G401 (cell line): Measurements from ENCODE around the gene TCF4. TPM values are rescaled to one million over a fixed set of nuclear protein-coding genes. Genes with fewer than 3 reads are reported as not detected.

ENCODE experiments used
- DNase-seq: peaks from one replicate; pipeline ENCODE4 v3.0.0-alpha.2; 2015; ENCODE audit warnings: low spot score
- in situ Hi-C: cut with HindIII; loops from 2 replicates; pipeline ENCODE4 v1.10.0; 2016; ENCODE audit warnings: low sequenced_read_pairs, mixed read lengths
- total RNA-seq: library from RNA; depleted of rRNA; stranded (reverse); fragments of >200 nt; shearing (Covaris generic); gene quantifications from 2 replicates; pipeline ENCODE4 v1.2.3, GENCODE V29; 2014

TCF4 gene
- total RNA-seq, 1 experiment from 2014 or later: 6.8 TPM

DNA sequence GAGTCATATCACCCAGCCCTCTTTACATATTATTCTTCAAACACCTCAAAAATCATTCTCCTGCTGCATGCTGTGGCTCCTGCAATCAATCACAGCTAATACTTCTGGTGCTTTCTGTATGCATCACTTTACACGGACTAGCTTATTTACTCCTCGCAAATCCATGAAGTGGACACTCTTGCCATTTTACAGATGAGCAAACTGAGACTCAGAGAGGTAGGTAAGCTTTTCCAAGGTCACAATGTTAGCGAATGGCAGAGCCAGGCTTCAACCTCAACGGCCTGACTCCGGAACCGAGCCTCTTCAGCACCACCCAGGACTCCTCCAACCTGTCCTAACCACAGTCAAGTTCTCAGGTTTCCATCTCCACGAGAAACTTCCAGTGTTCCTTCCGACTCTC is 36.8 kb downstream of the TCF4 start:
- in situ Hi-C loops: no loop called here
- no peak for DNase-seq

DNA sequence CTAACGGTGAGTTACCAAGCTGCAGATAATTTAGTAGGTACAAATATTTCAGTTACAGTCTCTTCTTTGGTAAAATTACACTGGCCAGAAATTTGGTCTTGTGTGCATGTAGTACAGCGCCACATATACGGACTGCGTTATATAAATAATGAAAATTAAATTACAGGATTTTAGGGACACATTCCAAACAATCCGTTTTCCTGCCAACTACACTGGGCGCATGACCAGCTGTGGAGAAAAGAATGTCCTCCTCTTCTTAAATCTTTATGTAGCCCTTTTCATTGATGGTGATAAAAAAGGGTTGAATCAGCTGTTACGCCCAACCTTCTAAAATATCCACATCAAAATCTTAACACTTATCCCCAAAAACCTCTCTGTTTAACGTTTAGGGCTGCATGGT is 37.5 kb downstream of the TCF4 start:
- no peak for DNase-seq
- in situ Hi-C loops: no loop called here

DNA sequence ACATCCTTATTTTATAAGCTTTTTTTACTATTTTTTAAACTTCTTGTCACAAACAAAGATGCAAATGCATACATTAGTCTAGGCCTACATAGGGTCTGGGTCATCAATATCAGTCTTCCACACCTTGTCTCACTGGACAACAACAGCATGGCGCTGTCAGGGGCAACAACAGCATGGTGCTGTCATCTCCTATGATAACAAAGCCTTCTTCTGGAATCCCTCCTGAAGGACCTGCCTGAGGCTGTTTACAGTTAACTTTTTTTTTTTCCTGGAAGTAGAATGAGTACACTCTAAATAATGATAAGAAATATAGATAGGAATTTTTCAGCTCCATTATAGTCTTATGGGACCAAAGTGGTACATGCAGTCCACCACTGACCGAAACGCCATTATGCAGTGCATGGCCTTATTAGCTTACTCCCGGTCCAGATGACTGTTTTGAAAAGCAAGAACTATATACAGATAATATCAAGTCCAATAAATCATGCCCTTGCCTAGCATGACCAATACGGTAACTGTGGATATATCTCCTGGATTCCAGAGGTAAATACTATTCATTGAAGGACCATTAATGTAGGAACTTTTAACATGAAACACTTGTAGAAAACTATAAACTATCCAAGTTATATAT is 38.4 kb downstream of the TCF4 start:
- DNase-seq: no peak
- in situ Hi-C loops: no loop called here

GRCh38 chr18:55547705-55548056 is 40.3 kb downstream of the TCF4 start:
- DNase-seq: no peak
- in situ Hi-C loops: no loop called here

GRCh38 chr18:55546851-55547704 is 40.9 kb downstream of the TCF4 start:
- DNase-seq: no peak
- in situ Hi-C loops: no loop called here

DNA sequence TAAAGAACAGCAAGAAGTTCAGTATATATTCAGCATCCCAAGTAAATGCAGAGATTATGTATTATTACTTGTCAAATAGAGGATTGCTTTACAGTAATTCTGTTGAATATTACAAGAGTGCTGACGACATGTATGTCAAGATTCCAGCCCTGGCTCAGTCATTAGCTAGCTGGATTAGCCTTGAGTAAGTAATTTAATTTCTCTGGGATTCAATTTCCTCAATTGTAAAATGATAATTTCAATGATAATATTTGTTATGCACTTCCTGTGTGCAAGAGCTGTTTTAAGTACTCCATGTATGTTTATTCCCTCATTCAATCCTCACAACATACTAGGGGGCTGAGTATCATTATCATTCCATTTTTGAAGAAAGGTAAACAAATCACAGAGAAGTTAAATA is 44.0 kb downstream of the TCF4 start:
- no peak for DNase-seq
- in situ Hi-C loops: no loop called here

DNA sequence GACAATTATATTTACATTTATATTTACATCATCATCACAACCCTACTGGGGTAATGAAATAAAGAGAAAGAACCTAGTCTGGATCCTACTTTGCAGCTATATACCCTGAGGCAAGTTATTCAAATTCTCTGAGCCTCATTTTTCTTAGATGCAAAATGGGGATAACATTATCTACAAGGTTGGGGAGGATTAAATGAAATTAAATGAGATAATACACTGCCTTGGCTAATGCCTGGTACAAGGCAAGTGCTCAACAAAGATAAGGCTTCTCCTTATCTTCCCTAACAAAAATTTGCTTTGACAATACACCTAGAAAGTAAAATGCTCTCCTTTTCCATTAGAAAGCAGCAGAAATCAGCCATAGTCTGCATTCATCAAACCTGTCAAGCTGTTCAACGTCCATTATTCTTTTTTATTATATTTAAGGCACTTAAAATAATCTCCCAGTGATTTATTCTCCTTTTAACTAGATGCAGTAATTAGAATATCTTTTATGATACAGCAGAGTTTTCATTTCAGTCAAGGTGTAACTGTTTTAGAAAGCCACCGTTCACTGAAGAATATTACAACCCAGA is 44.8 kb downstream of the TCF4 start:
- in situ Hi-C loops: no loop called here
- DNase-seq: no peak

GRCh38 chr18:55541571-55541970 is 46.4 kb downstream of the TCF4 start:
- DNase-seq: no peak
- in situ Hi-C loops: no loop called here

- in situ Hi-C loops: no loop called here
- DNase-seq: no peak
Measured at GRCh38 chr18:55539240-55539639, 48.8 kb downstream of the TCF4 start.

DNA sequence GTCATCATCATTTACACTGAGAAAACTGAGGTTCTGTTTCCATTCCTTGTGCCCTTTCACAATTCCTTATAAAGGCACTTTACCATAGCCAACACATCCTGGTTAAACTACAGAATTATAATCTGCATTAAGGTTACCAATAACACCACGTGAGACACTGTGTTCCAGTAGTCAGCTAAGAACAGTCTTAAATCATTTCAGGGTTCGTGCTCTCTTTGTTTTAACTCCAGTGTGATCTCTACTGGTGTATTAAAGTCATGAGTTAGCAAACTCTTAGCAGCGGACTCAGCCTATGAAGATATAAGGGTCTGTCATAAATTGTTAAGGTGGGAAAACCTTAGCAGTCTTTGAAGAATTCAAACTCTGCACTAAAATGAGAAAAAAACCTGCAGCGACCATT is 53.0 kb downstream of the TCF4 start:
- in situ Hi-C loops: no loop called here
- DNase-seq: no peak

- no peak for DNase-seq
- in situ Hi-C loops: no loop called here
Measured at GRCh38 chr18:55534547-55534946, 53.4 kb downstream of the TCF4 start.

DNA sequence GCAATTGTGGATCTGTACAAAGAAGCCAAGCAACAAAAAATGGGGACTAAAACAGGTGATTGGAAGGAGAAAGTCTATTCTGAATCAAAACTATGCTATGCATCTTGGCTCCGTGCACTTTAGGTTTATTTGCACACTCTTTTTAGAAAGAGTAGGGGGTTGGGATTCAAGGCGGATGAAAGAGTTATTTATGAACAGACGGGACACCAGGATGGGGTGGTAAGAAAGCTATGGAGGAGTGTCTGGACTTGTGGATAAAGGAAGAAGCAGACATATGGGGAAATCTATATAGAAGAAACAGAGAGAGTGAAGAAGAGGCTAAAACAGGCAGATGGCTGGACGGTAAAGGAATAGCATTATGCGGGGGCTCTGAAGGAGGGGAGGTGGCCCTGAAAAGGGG is 57.8 kb downstream of the TCF4 start:
- no peak for DNase-seq
- in situ Hi-C loops: no loop called here

GRCh38 chr18:55529581-55529980 is 58.4 kb downstream of the TCF4 start:
- peak; percentile 81 for DNase-seq
- in situ Hi-C loops: no loop called here

- in situ Hi-C loops: no loop called here
- DNase-seq: no peak
Measured at GRCh38 chr18:55525845-55526244, 62.1 kb downstream of the TCF4 start.

DNA sequence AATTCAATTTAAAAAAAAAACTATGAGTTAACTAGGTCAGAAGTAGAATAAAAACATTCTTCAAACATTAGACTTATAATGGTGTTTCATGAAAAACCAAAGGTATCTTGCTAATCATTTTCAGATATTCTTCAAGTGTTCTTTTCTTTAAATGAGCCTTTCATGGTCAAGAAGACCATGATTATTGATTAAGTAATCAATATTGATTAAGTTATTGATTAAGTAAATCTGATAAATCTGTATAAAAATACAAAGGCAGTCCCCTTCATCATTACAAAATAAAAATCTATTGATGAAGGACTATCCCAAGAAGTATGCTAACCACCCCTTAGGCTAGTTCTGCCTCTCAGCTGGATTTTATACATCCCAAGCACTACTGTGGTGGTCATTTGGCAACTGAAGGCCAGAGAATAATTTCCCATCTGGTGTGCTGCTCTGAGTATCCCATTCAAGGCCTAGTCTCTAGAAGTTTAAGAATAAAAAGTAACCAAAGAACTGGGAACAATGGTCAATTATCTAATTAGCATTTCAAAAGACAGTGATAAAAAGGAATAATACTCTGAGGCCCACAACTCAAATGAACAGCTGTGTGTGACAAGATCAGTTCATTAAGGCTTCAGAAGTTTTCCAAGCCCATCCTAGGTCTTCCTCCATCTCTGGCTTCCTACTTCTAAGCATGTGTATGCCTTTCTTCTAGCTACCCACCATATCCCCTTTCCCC is 63.5 kb downstream of the TCF4 start:
- no peak for DNase-seq
- in situ Hi-C loops: no loop called here

GRCh38 chr18:55523001-55523400 is 65.0 kb downstream of the TCF4 start:
- no peak for DNase-seq
- in situ Hi-C loops: no loop called here

DNA sequence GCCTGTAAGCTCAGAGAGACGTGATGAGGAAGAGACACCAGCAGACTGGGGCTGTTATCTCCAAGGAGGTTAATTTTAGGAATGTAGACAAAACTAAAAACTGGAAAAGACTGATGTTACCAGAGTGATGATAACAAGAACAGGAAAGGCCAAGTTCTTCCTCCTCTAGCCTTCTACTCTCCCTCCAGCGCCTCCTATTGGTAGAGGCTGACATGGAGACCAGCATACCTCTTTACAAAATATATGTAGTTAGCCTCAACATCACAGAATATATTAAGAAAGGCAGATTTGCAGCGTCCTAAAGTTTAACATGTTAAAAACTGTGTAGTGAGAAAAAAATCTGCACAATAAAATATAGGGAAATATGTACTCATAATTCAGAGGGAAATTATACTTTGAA is 66.0 kb downstream of the TCF4 start:
- no peak for DNase-seq
- in situ Hi-C loops: no loop called here

DNA sequence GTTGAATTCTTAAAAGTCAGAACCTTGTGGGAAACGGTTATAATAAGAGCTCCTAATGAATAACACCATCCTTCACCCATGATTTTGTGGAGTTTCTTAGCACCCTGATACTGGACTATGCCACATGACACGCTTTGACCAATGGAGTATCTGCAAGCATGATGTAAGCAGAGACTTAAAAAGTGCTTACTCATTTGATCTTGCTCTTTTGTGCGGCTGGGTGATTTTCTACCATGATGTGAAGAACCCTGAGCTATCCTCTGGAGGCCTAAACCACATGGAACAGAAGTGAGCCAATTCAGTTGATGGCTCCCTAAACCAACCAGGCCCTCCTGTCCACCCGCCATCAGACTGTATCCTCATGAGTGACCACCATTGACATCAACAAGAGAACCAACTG is 70.9 kb downstream of the TCF4 start:
- DNase-seq: no peak
- in situ Hi-C loops: no loop called here

DNA sequence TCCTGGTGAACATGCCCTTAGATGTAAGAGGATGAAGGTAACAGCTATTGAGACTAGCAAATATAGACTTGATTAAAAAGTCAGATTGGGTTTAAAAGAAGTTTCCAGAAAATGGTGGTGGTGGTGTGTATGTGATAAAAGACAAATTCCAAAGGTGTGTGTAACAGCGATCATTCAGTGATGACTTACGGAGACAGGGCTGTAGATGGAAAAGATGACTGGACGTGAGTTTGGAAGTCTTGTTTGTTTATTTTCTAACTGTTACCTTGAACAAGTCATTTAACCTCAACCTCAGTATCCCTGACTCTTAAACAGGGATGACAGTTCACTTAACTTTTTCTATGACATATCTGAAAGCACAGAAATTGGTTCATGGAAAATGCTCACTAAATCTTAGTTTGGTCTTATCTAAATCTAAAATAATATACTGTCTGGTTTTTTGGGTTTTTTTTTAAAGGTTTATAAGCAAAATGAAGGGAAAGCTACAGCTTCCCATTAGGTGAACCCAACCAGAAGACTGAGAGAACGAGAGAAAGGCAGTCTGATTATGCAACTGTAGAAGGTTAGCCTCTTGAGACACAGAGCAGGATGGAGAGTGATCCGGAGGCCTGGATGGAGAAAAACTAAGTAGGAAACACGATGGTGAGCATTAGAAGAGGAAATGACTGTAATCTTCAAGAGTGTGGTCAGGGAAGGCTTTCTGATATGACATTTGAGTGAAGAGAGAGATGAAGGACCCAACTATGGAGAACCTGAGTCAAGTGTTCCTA is 71.9 kb downstream of the TCF4 start:
- no peak for DNase-seq
- in situ Hi-C loops: no loop called here
